ENCODE results near the gene CACNA2D4.

CACNA2D4 gene

GRCh38 chr12:1815814-1816729 lies 102.4 kb downstream of the CACNA2D4 start:
- DNase-seq (ENCODE audit: low read depth, low spot score) = peak; percentile 33

DNA sequence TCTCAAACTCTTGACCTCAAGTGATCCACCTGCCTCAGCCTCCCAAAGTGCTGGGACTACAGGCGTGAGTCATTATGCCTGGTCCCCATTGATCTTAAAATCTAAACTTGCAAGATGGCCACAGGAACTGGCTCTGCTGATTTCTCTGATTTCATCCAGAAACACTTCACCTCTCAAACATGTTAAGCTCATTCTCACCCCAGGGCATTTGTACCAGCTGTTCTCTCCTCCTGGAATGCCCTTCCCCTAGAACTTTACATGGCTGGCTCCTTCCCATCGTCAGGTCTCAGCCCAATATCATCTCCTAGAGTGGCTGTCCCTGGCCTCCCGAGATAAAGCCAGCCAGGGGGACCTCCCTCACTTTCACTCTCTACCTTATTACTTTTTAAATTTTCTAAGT lies 103.3 kb downstream of the CACNA2D4 start:
- DNase-seq (ENCODE audit: low read depth, low spot score) = no peak

GRCh38 chr12:1814266-1814665 lies 104.2 kb downstream of the CACNA2D4 start:
- DNase-seq (ENCODE audit: low read depth, low spot score) = no peak

- DNase-seq (ENCODE audit: low read depth, low spot score) = no peak
Observed at GRCh38 chr12:1812650-1813302, 105.7 kb downstream of the CACNA2D4 start.

GRCh38 chr12:1811948-1812291 lies 106.5 kb downstream of the CACNA2D4 start:
- no peak for DNase-seq (ENCODE audit: low read depth, low spot score)

GRCh38 chr12:1811281-1811947 lies 107.0 kb downstream of the CACNA2D4 start:
- no peak for DNase-seq (ENCODE audit: low read depth, low spot score)

DNA sequence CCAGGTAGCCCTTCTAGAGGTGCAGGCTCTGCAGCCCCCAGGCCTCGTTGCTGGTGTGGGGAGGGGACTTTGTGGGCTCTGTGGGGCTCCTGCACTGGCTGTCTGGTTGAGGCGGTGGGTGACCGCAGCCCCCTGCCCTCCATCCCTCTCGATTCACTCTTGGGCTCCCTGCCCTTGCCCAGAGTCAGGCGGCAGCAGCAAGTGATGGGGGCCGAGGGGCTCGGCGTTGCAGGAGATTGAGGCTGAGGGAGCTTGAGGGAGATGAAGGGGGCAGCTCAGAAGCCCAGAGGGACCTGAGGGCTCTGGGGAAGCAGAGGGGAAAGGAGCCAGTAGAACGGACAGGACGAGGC lies 107.5 kb downstream of the CACNA2D4 start:
- DNase-seq (ENCODE audit: low read depth, low spot score) = no peak

DNA sequence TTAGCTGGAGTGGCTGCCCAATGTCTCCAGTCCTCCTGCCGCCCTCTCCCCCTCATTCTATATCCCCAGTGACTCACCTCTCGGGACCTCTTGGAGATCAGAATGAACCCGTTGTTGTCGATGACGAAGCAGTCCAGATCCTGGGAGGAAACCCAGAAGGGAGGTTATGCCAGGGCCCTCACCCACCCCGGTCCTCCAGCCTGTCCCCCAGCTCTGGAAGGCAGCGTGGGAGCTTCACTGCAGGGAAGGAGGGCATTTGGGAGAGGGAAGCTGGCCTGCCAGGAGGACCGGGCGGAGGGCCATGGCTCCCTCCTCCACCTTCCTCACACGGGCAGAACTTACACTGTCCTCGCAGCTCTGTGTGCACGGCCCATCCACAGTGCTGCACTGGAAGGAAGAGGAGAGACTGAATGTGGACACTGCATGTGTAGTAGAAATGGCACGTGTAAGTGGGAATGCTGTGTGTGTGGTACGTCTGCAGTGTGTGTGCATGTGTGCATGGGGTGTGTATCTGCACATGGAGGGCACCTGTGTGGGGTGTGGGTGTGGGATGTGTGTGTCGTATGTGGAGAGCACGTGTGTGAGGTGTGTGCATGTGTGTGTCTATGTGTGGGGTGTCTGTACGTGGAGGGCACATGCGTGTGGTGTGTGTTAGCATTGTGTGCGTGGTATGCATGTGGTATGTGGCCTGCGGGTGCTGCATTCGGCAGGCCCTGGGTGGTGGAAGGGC lies 108.1 kb downstream of the CACNA2D4 start:
- DNase-seq (ENCODE audit: low read depth, low spot score) = no peak

GRCh38 chr12:1809591-1810190 lies 108.8 kb downstream of the CACNA2D4 start:
- DNase-seq (ENCODE audit: low read depth, low spot score) = no peak

- DNase-seq (ENCODE audit: low read depth, low spot score) = no peak
Observed at GRCh38 chr12:1808798-1809480, 109.5 kb downstream of the CACNA2D4 start.

DNA sequence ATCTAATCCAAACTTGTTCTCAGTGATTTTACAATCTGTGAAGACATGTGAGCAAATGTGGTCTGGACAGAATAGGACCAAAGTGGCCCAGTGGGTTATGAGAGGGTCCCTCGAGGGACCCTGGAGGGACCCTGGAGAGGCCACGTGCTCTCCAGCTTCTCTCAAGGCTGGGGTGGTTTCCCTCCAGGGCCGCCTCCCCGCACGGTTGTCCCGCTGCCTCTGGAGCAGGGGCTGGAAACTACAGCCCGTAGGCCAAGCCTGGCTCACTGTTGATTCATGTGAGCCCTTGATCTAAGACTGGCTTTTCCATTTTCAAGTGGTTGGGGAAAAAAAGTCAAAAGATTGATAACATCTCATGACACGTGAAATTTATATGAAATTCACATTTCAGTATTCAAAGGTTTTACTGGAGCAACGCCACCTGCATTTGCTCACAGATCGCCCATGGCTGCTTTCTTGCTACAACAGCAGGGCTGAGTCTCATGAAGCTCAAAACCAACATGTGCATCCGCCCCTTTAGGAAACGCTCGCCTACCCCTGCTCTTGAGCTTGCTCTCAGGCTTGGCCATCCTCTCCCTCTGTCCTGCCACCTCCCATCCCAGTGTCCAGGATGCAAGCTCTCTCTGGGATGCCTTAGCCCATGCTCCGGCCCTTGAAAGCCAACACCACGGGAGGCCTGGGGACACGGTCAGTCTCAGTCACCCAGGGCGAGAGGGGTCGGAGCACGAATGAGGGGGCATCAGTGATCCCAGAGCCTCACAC lies 110.2 kb downstream of the CACNA2D4 start:
- no peak for DNase-seq (ENCODE audit: low read depth, low spot score)

DNA sequence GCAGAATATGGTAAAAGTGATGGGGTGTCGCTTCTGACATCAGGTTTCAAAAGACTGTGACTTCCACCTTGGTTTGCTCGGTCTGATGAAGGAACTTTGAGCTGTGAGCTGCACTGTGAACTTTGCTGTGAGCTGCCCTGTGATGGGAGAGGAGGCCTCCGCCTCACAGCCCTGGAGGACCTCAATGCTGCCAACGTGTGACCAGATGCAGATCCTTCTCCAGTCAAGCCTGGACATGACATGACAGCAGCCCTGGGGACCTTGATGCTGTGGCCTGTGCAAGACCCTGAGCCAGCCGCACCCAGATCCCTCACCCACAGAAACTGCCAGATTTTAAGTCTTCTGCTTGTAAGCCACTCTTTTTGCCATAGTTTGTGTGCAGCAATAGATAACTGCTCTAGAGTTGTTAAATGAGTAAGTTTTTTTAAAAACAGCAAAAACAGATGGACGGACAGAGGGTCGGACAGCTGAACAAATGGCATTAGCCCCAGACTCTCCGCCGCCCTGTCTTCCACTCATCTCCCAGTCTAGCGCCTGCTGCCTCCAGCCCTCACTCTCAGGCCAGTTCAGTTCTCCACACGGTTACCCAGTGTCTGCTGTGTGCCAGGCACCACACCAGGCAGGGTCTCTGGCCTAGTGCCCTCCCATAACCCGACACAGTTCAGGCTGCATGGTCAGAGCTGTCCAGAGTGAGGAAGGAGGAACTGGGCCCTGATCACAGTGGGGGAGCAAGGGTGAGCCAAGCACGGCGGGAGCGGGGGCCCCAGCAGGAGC lies 111.2 kb downstream of the CACNA2D4 start:
- no peak for DNase-seq (ENCODE audit: low read depth, low spot score)

- no peak for DNase-seq (ENCODE audit: low read depth, low spot score)
Observed at GRCh38 chr12:1806301-1807086, 112.0 kb downstream of the CACNA2D4 start.

GRCh38 chr12:1805441-1806081 lies 112.9 kb downstream of the CACNA2D4 start:
- DNase-seq (ENCODE audit: low read depth, low spot score) = no peak

DNA sequence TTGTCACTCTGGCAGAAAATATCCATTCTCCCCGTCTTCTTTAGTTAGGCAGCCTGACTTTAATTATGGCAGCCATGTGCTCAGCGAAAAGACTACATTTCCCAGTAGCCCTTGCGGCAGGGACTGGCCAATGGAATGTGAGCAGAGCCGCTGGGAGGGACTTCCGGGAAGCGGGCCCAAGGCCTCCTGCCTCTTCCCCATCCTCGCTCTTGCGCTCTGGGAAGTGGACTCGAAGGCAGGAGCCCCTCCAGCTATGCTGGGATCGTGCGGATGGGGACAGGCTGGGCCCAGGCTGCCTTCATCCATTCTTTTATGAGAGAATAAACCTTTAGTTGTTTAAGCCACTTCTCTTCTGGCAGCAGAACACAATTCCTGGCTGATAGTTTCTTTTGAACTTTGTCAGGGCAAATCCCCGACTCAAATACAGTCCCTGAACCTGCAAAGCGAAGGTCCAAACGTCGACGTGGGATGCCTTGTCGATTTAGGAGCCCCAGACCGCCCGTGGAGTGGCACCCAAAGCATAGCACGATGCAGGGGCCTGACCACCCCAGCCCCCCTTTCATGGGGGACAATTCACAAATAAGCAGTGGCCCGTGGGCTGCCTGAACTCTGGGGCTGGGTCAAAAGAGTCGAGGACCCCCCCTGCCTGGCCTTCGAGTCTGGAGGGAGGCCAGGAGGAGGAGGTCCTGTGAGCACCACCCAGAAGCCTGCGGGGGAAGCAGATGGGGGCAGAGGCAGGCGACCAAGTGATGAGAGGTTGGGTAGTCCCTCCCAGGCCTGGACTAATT lies 113.7 kb downstream of the CACNA2D4 start:
- DNase-seq (ENCODE audit: low read depth, low spot score) = peak; percentile 89

DNA sequence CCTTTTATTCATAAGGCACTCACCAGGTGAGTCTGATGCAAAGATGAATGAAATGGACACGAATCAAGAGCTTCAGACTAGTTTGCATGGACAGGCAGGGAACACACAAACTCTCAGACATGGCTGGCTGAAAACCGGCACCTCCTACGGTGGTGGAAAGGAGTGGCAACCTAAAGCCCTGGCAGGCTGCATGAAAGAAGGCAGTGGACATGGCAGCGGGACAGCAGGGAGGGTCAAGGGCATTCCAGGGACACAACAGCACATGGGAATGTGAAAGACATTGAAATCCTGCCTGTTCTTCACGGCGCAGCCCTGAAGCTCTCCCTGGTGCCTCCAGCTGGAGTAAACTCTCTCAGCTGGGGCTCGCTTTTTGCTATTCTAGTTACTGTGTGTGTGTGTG lies 114.7 kb downstream of the CACNA2D4 start:
- no peak for DNase-seq (ENCODE audit: low read depth, low spot score)

DNA sequence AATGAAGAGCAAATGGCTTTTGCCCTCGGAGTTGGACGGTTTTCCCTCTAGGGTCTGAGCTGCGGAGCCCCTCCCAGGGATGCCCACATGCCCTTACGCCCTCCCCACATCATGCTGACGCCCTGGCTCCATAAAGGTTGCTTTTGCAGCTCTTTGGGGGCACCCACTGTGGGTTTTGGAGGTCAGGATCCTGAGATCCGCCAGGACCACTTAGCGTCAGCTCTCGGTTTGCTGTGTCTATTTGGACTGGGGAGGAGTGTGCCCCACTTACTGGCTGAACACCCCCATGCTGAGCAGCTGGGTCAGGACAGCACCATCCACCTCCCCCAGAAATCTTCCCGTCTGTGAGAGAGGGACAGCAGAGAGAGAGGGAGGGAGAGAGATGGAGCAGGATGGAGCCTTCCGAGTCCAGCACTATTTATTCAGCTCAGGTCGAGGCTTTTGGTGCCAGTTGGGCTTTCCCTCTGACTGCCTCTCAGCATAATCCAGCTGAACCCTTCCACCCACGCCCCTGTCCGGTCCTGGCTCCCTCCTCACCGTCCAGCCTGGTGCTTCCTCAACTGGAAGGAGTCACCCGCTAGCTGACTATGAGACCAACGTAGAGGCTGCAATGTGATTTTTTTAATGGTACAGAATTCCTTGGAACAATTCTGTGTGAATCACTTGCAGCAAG lies 117.0 kb downstream of the CACNA2D4 start:
- DNase-seq (ENCODE audit: low read depth, low spot score) = no peak

Data from ELF-1 (cell line).